Globus pallidus (tissue), 1 donor: ENCODE results near the gene CPSF7.
A peak's percentile ranks its signal among the peaks of the same experiment; 100 is the strongest.
"Not testable (repeated sequence)": the region's sequence is repeated elsewhere in the genome, so short reads cannot be mapped to it uniquely, and the experiment has no call there.

Experiments used
- DNase-seq: peaks from one replicate; pipeline ENCODE4 v3.0.0-alpha.2; 2015; ENCODE audit warnings: low spot score

CPSF7 gene

GRCh38 chr11:61439615-61440014, 9.8 kb upstream of the CPSF7 start:
- DNase-seq: no peak

GRCh38 chr11:61437496-61437895, 7.7 kb upstream of the CPSF7 start:
- DNase-seq: no peak

- not testable (repeated sequence) for DNase-seq
These were observed 1.1 kb upstream of the CPSF7 start for GRCh38 chr11:61430839-61431238.

- DNase-seq: no peak
These were observed 457 bp downstream of the CPSF7 start for GRCh38 chr11:61429346-61429690.

GRCh38 chr11:61425367-61426131, 4.2 kb downstream of the CPSF7 start:
- no peak for DNase-seq

- no peak for DNase-seq
These were observed 7.5 kb downstream of the CPSF7 start for GRCh38 chr11:61422226-61422625.

GRCh38 chr11:61418136-61418535, 11.6 kb downstream of the CPSF7 start:
- DNase-seq: no peak

GRCh38 chr11:61417670-61418069, 12.1 kb downstream of the CPSF7 start:
- DNase-seq: no peak

GRCh38 chr11:61416941-61417340, 12.8 kb downstream of the CPSF7 start:
- no peak for DNase-seq

GRCh38 chr11:61415381-61415780, 14.4 kb downstream of the CPSF7 start:
- DNase-seq: no peak

- DNase-seq: no peak
These were observed 15.2 kb downstream of the CPSF7 start for GRCh38 chr11:61414547-61414946.

- no peak for DNase-seq
These were observed 16.3 kb downstream of the CPSF7 start for GRCh38 chr11:61413496-61413895.

- no peak for DNase-seq
These were observed 18.2 kb downstream of the CPSF7 start for GRCh38 chr11:61411589-61411988.

- no peak for DNase-seq
These were observed 22.6 kb downstream of the CPSF7 start for GRCh38 chr11:61406991-61407728.

GRCh38 chr11:61406067-61406466, 23.7 kb downstream of the CPSF7 start:
- DNase-seq: peak; percentile 41

GRCh38 chr11:61404641-61405040, 25.1 kb downstream of the CPSF7 start:
- no peak for DNase-seq

- no peak for DNase-seq
These were observed 25.7 kb downstream of the CPSF7 start for GRCh38 chr11:61404103-61404502.

- DNase-seq: no peak
These were observed 26.1 kb downstream of the CPSF7 start for GRCh38 chr11:61403658-61404057.

GRCh38 chr11:61401573-61401972, 28.2 kb downstream of the CPSF7 start:
- DNase-seq: no peak

GRCh38 chr11:61401173-61401572, 28.6 kb downstream of the CPSF7 start:
- DNase-seq: no peak

GRCh38 chr11:61392981-61393595, 36.7 kb downstream of the CPSF7 start:
- no peak for DNase-seq

- DNase-seq: no peak
These were observed 39.6 kb downstream of the CPSF7 start for GRCh38 chr11:61390161-61390560.
